ENCODE data around the gene CHCHD10. TPM values are rescaled to one million over a fixed set of nuclear protein-coding genes. Genes with fewer than 3 reads are reported as not detected.

Gene CHCHD10
- total and polyA plus RNA-seq, 2 of the 8 experiments (the other 6 are each of a cell fraction or from before 2014, with no cell fraction given) = 58.3 to 94.5 TPM

DNA sequence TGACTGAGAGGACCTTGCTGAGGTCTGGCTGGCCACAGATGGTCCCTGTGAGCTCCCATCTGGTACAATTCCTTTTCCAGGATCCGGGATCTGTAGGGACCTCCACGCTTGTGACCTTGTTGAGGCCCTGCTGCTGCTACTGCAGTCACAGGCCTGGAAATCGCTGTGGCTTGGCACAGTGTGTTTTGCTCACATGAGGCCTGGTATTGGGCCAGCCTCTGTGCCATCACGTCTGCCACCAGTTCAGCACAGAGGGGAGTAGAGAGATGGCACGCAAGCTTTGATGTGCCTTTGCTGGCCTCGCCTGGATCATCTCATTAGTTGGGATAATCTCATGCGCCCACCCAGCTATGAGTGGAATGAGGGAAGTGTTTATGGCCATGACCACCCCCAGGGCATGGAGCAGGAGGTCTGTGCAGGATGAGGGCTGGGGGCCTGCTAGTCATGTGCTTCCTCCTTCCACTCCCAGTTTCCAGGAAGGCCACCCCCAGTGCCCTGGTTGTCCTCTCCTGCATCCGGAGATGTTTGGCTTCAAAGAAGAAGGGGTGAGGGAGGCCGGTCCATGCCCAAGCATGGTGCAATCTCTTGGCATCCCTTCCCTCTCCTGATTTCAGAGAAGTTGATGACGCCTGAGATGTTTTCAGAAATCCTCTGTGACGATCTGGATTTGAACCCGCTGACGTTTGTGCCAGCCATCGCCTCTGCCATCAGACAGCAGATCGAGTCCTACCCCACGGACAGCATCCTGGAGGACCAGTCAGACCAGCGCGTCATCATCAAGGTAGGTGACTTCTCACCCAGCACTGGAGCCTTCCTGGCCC is 48.6 kb upstream of the CHCHD10 start:
- Histone ChIP-seq H2BK120ac (replicated peaks; ENCODE audit: low read depth, low read length) (no peak overlapping the region), H2AFZ (ENCODE audit: low read length) (no peak overlapping the region), H3K4me1 (replicated peaks in 1 of 4; ENCODE audit: control insufficient read depth in 3 of 4, insufficient read depth in 4 of 4, low read length in 3 of 4) (no peaks in the 10 kb centered on the region), H2BK12ac (ENCODE audit: low read depth, low read length) (no peak overlapping the region), H2BK5ac (ENCODE audit: low read depth, low read length) (no peak overlapping the region; the same call in 1 of the 2 replicates), H4K5ac (ENCODE audit: insufficient read length, low read depth, low read length) (no peak overlapping the region), H4K91ac (replicated peaks; ENCODE audit: insufficient read length, low read length) (no peak overlapping the region), H4K8ac (ENCODE audit: extremely low read depth, insufficient read depth, low read length) (no peak overlapping the region), H3K4me2 (ENCODE audit: insufficient read depth in 1 of 2, low read depth in 2 of 2, low read length in 2 of 2) (no peak overlapping the region), H3K36me3 (ENCODE audit: control insufficient read depth in 2 of 4, insufficient read depth in 4 of 4, low read length in 3 of 4) (peaks cover 5 to 47% (median 17%) of the 10 kb centered on the region in 4 experiments; a peak in 7 of 8 replicates), H3K18ac (ENCODE audit: extremely low read depth, low read length) (no peak overlapping the region), H3K56ac (replicated peaks; ENCODE audit: insufficient read length, low read depth, low read length) (no peak overlapping the region), H3K4ac (replicated peaks; ENCODE audit: insufficient read length, low read depth, low read length) (no peak overlapping the region), H3K79me1 (ENCODE audit: low read depth, low read length) (no peaks in the 10 kb centered on the region), H2BK20ac (ENCODE audit: low read length) (no peak overlapping the region), H3K14ac (ENCODE audit: insufficient read length) (no peak overlapping the region), H2AK5ac (ENCODE audit: low read depth, low read length) (no peak overlapping the region), H2BK15ac (ENCODE audit: low read length) (no peak overlapping the region), H3K4me3 (ENCODE audit: extremely low read depth in 1 of 4, insufficient read depth in 2 of 4, low read depth in 3 of 4, low read length in 4 of 4) (no peak overlapping the region), H3K23ac (ENCODE audit: insufficient read length) (no peak overlapping the region), H3K23me2 (ENCODE audit: low read depth, low read length) (no peaks in the 10 kb centered on the region), H3K27me3 (replicated peaks in 1 of 4; ENCODE audit: control insufficient read depth in 3 of 4, extremely low read depth in 1 of 4, insufficient read depth in 3 of 4, low read length in 3 of 4) (no peaks in the 10 kb centered on the region), H3K27ac (ENCODE audit: low read depth, low read length) (no peak overlapping the region), H3K9me3 (ENCODE audit: insufficient read depth in 2 of 2, low read depth in 1 of 2, low read length in 1 of 2) (no peaks in the 10 kb centered on the region), H4K20me1 (replicated peaks in 1 of 2; ENCODE audit: control insufficient read depth in 1 of 2, insufficient read depth in 2 of 2, low read length in 2 of 2) (peaks cover 0 to 4% of the 10 kb centered on the region in 2 experiments), H3K79me2 (ENCODE audit: control insufficient read depth in 1 of 2, insufficient read depth in 2 of 2, low read length in 2 of 2) (no peaks in the 10 kb centered on the region), H3K9ac (replicated peaks in 1 of 4; ENCODE audit: extremely low read depth in 1 of 4, low read depth in 3 of 4, low read length in 3 of 4) (no peak overlapping the region)
- TF ChIP-seq SRF (IDR thresholded peaks at IDR 0.05; ENCODE audit: low read depth, low read length) (no peak), BRCA1 (IDR thresholded peaks at IDR 0.05; ENCODE audit: low read depth, low read length) (no peak), GTF2F1 (IDR thresholded peaks at IDR 0.05; ENCODE audit: borderline replicate concordance, low read depth, low read length) (no peak), SIX5 (IDR thresholded peaks at IDR 0.05; ENCODE audit: low read depth, low read length) (no peak), CEBPB (IDR thresholded peaks at IDR 0.05; ENCODE audit: low read depth, low read length) (no peak), SAP30 (IDR thresholded peaks at IDR 0.05; ENCODE audit: insufficient read depth, insufficient replicate concordance, low read length) (no peak), RXRA (IDR thresholded peaks at IDR 0.05; ENCODE audit: insufficient read depth, low read depth, low read length) (no peak), POU5F1 (IDR thresholded peaks at IDR 0.05; ENCODE audit: low read depth, low read length) (no peak), SUZ12 (IDR thresholded peaks at IDR 0.05; ENCODE audit: low read length) (no peak)
- CTCF ChIA-PET (ENCODE audit: partially characterized antibody) = interaction anchor here (1.4 to 3.3 kb wide), 2 partner anchors 31 to 34 kb away, joined by 3 to 9 read pairs; no protein-coding TSS in a partner anchor
- no peak for DNase-seq (ENCODE audit: low read depth in 1 of 2, low spot score in 2 of 2)
- WGBS, 2 experiments (ENCODE audit: extremely low coverage in 1 of 2, insufficient coverage in 1 of 2, insufficient read length in 1 of 2, insufficient replicate concordance in 2 of 2, low coverage in 1 of 2, low lambda C conversion rate in 2 of 2, missing lambda C conversion rate in 1 of 2) = 91% methylated on average over 18 of the region's 18 CpGs; no CpG with 5 or more reads in 1 of the 2 experiments
- no peak for FAIRE-seq
- POLR2A ChIA-PET (ENCODE audit: partially characterized antibody) = interaction anchor here (1.3 kb wide), 1 partner anchor 9 kb away, joined by 3 read pairs; no protein-coding TSS in a partner anchor
